NCI-H510A treated with DMSO at 0.1 percent for 48 hours (cell line): ENCODE data around the gene MRS2.
"Not testable (repeated sequence)": the region's sequence is repeated elsewhere in the genome, so short reads cannot be mapped to it uniquely, and the experiment has no call there.

Experiments
- DNase-seq: peaks from one replicate; lab custom pipeline; 2025; lab: John Stamatoyannopoulos, UW

Gene MRS2

GRCh38 chr6:24402697-24403500 lies at the start of gene MRS2:
Gene MRS2 (plus strand): TSS chr6:24402936. CDS start chr6:24403047, 111 bp downstream.
- peak; percentile 93 for DNase-seq

- DNase-seq = no peak
Measured at GRCh38 chr6:24353861-24354260, 48.9 kb upstream of the MRS2 start.

GRCh38 chr6:24355393-24355792 lies 47.3 kb upstream of the MRS2 start:
- no peak for DNase-seq

GRCh38 chr6:24356310-24356973 lies 46.3 kb upstream of the MRS2 start:
- DNase-seq = no peak

GRCh38 chr6:24357336-24358218 lies 45.2 kb upstream of the MRS2 start, which contains the start of gene DCDC2:
Gene DCDC2 (minus strand): TSS chr6:24358059. CDS start chr6:24357750, 309 bp downstream.
- peak; percentile 90 for DNase-seq

GRCh38 chr6:24358219-24358821 lies 44.4 kb upstream of the MRS2 start:
- DNase-seq = no peak

GRCh38 chr6:24359640-24360454 lies 42.9 kb upstream of the MRS2 start:
- DNase-seq = peak; percentile 93

- DNase-seq = not testable (repeated sequence)
Measured at GRCh38 chr6:24362363-24362762, 40.4 kb upstream of the MRS2 start.

- DNase-seq = not testable (repeated sequence)
Measured at GRCh38 chr6:24365103-24365633, 37.6 kb upstream of the MRS2 start.

- DNase-seq = no peak
Measured at GRCh38 chr6:24374612-24375011, 28.1 kb upstream of the MRS2 start.

GRCh38 chr6:24376871-24377270 lies 25.9 kb upstream of the MRS2 start:
- no peak for DNase-seq

GRCh38 chr6:24378473-24379097 lies 24.2 kb upstream of the MRS2 start:
- DNase-seq = no peak

GRCh38 chr6:24381476-24382219 lies 21.1 kb upstream of the MRS2 start:
- DNase-seq = no peak

- no peak for DNase-seq
Measured at GRCh38 chr6:24382220-24382540, 20.6 kb upstream of the MRS2 start.

- DNase-seq = not testable (repeated sequence)
Measured at GRCh38 chr6:24382891-24383494, 19.7 kb upstream of the MRS2 start.

- not testable (repeated sequence) for DNase-seq
Measured at GRCh38 chr6:24384369-24385130, 18.2 kb upstream of the MRS2 start.

- no peak for DNase-seq
Measured at GRCh38 chr6:24385536-24386269, 17.0 kb upstream of the MRS2 start.

GRCh38 chr6:24387818-24388217 lies 14.9 kb upstream of the MRS2 start:
- DNase-seq = no peak
